Measurements from ENCODE around the gene SATB2.

The SATB2 gene

DNA sequence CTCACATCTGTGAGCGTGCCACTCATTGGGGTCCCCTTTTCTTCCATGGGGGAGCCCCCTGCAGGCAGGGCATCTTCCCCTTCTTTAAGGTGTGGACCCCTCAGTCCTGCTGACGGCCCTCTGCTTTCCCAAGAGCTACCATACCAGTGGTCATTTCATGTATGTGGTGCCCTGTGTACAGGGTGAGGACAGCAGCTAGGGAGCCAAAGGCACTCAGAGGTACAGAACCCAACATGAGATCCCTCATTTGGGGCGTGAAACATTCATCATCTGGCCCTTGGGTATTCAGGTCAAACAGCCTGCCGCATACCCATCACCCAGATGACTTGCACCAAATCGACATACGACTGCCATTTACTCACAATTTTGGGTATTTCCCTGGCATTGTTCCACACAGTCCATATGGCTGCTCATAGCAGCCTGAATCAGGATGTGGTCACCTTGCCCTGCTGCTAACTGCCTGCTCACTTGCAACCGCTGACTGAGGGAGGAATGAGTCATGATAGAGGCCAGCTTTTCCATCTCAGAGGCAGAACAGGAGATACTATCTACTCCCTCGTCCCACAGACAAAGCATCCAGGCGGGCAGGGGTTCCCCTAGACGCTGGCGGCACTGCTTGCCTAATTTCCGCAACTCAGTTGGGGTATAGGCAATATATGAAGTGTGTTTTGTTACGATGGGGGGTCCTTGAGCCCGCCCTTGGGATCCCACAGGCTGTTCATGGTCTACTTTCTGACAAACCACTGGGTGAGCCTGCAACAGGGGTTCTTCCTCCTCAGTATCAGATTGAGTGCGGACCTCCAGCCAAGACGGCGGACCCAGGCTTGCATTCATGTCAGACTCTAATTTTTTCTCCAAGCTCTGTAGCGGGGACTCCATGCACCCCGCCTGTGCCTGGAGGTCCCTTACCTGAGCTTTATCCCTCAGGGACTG, 228.6 kb downstream of the SATB2 start:
- no peak for DNase-seq

DNA sequence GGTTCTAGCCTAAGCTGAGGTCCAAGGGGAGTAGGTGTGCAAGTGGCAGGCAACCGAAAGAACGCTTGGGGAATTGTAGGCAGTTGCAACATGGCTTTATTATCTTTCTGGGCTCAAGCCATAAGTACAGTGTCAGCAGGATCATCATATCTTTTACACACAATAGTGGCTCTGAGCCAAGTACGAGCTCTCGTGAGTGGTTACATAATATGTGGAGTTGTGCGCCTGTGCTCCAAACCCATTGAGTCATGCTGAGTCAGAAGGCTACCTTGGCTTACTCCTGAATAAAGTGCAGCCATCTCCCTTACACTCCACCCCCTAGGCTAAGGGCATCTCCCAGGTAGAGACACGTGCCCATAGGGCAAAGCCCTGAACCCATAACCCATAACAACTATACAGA, 233.9 kb downstream of the SATB2 start:
- no peak for DNase-seq

DNA sequence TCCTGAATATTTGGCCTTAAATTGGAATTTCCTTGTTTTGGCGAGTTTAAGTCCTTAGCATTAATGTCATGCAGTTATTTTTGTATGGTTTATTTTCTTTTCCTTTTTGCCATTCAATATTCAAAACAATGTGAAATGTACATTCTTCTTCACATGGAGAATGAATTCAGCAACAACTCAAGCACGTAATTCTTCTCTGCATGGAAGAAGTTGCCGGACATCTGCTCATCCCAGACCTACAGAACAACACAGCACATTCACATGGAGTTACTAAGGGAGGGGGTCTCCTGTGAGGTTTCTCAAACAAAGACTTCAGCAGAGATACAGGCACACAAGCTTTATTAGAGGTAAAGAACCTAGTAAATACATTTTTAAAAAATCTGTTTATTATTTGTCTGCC, 236.8 kb downstream of the SATB2 start:
- no peak for DNase-seq

DNA sequence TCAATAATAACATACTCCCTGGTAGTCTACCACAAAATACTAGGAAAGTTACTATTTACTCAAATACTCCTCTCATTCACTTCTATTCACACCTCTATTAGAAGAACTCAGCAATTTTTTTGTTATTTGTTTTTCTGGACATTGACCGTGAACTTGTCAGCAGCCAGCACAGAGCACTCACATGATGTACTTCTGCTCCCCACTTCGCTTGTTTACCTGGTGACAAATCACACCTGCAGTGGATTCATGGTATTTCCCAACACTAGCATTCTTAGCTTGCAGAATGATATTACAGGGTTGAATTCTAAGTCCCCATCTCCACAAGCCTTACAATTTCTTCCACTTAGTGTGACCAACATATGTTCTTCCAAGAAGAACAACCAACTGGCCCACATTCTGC, 238.2 kb downstream of the SATB2 start:
- no peak for DNase-seq
